ENCODE data around the gene CRAMP1. TPM values are rescaled to one million over a fixed set of nuclear protein-coding genes. Genes with fewer than 3 reads are reported as not detected.

Gene CRAMP1
- total and polyA plus RNA-seq, 3 donors from 2014 or later, result 54.1 to 65.1 (median 54.8) TPM

- no peak for DNase-seq
- WGBS, 2 donors, result 57 to 70% methylated on average over 2 of the region's 2 CpGs
- H3K27me3 ChIP-seq, result no peaks in the 10 kb centered on the region
- TF ChIP-seq, protein P1, sequence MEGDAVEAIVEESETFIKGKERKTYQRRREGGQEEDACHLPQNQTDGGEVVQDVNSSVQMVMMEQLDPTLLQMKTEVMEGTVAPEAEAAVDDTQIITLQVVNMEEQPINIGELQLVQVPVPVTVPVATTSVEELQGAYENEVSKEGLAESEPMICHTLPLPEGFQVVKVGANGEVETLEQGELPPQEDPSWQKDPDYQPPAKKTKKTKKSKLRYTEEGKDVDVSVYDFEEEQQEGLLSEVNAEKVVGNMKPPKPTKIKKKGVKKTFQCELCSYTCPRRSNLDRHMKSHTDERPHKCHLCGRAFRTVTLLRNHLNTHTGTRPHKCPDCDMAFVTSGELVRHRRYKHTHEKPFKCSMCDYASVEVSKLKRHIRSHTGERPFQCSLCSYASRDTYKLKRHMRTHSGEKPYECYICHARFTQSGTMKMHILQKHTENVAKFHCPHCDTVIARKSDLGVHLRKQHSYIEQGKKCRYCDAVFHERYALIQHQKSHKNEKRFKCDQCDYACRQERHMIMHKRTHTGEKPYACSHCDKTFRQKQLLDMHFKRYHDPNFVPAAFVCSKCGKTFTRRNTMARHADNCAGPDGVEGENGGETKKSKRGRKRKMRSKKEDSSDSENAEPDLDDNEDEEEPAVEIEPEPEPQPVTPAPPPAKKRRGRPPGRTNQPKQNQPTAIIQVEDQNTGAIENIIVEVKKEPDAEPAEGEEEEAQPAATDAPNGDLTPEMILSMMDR (IDR thresholded peaks at IDR 0.05), result no peak
- no peak for TF ChIP-seq POLR2A (IDR thresholded peaks at IDR 0.05)
- H3K36me3 ChIP-seq (ENCODE audit: low read depth, missing control alignments), result no peaks in the 10 kb centered on the region
- no peak overlapping the region for H3K4me3 ChIP-seq
- peaks cover 12% of the 10 kb centered on the region for H3K4me1 ChIP-seq
- intact Hi-C loops (cut with DNase I; ENCODE audit: low total_unique reads), result no loop called here
- H3K27ac ChIP-seq, result peak overlapping the region; percentile 53 to 61
- H3K9me3 ChIP-seq, result no peaks in the 10 kb centered on the region
Observed at GRCh38 chr16:1639282-1639681, 27.1 kb downstream of the CRAMP1 start.

GRCh38 chr16:1639860-1640259, 27.7 kb downstream of the CRAMP1 start:
- intact Hi-C loops (cut with DNase I; ENCODE audit: low total_unique reads), result no loop called here
- H3K36me3 ChIP-seq (ENCODE audit: low read depth, missing control alignments), result no peaks in the 10 kb centered on the region
- H3K27ac ChIP-seq, result peak overlapping the region in 1 of 2 donors; percentile 18
- no peaks in the 10 kb centered on the region for H3K9me3 ChIP-seq
- H3K4me3 ChIP-seq, result no peak overlapping the region
- WGBS, 2 donors, result 81 to 86% methylated on average over 11 of the region's 11 CpGs
- no peaks in the 10 kb centered on the region for H3K27me3 ChIP-seq
- no peak for TF ChIP-seq POLR2A (IDR thresholded peaks at IDR 0.05)
- TF ChIP-seq, protein P1 (IDR thresholded peaks at IDR 0.05), result no peak
- no peak for DNase-seq
- H3K4me1 ChIP-seq, result peaks cover 12% of the 10 kb centered on the region

DNA sequence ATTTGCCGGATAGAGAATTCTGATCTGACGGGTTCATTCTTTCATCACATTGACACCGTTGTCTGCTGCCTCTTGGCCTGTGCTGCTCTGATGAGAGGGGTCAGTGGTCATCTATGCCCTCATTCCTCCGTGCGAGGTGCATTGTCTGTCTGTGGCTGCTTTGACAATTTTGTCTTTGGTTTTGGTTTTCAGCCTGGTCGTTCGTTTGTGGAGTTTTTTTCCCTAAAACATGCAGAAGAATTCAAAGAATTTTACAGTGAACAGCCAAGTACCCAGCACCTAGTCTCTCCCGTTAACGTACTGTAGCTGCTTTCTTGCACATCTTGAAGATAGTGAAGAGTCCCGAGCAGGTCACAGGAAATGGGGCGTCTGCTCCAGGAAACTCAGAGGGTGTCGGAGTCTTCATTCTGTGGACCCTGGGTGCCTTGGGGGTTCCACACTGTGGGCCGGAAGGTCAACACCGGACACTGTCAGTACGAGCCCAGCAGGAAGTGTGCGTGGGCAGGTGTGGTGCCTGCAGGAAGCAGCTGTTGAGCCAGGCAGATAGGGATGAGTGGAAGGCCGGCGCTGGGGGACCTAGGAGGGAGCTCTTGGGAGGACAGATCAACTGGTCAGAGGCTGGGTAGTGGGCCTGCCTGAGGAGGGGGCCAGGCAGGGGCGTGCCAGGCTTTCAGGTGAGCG, 28.2 kb downstream of the CRAMP1 start:
- Histone ChIP-seq H3K27ac (peak overlapping the region in 1 of 2 donors; percentile 18), H3K36me3 (ENCODE audit: low read depth, missing control alignments) (no peaks in the 10 kb centered on the region), H3K27me3 (no peaks in the 10 kb centered on the region), H3K4me3 (no peak overlapping the region), H3K9me3 (no peaks in the 10 kb centered on the region), H3K4me1 (peaks cover 12% of the 10 kb centered on the region)
- WGBS, 2 donors, result 65 to 73% methylated on average over 20 of the region's 20 CpGs
- intact Hi-C loops (cut with DNase I; ENCODE audit: low total_unique reads), result no loop called here
- TF ChIP-seq POLR2A (IDR thresholded peaks at IDR 0.05), result no peak
- TF ChIP-seq, protein P1 (IDR thresholded peaks at IDR 0.05), result no peak
- no peak for DNase-seq

DNA sequence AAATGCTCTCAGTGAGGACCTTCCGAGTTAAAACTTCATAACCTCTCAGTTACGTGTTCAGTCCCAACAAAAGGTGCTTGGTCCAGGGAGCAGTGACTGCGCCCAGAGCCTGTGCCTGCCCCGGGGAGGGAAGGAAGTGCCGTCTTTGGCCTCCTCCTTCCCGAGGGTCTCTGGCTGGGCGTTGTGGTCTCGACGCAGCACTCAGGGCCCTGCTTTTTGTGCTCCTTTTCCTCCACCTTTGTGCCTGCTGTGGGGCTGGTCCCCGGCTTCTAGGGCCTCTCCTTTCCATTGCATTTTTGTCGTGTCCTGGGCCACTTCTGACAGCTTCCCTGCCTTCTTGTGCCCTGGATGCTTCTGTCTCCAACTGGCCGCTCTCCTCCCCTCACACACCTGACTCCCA, 29.1 kb downstream of the CRAMP1 start:
- intact Hi-C loops (cut with DNase I; ENCODE audit: low total_unique reads), result no loop called here

More for the DNA sequence above, 29.1 kb downstream of the CRAMP1 start:
- 93% methylated on average over 12 of the region's 12 CpGs for WGBS, 2 donors
- no peaks in the 10 kb centered on the region for H3K9me3 ChIP-seq
- no peaks in the 10 kb centered on the region for H3K27me3 ChIP-seq
- no peak for DNase-seq
- H3K27ac ChIP-seq, result no peak overlapping the region
- H3K4me3 ChIP-seq, result no peak overlapping the region
- H3K36me3 ChIP-seq (ENCODE audit: low read depth, missing control alignments), result no peaks in the 10 kb centered on the region
- H3K4me1 ChIP-seq, result peaks cover 12% of the 10 kb centered on the region
- TF ChIP-seq POLR2A (IDR thresholded peaks at IDR 0.05), result no peak
- TF ChIP-seq, protein P1 (IDR thresholded peaks at IDR 0.05), result no peak
